ENCODE data around the gene NR3C2. TPM values are rescaled to one million over a fixed set of nuclear protein-coding genes. Genes with fewer than 3 reads are reported as not detected.

Gene NR3C2
- polyA plus RNA-seq, 1 donor from 2014 or later = 0.06 TPM

DNA sequence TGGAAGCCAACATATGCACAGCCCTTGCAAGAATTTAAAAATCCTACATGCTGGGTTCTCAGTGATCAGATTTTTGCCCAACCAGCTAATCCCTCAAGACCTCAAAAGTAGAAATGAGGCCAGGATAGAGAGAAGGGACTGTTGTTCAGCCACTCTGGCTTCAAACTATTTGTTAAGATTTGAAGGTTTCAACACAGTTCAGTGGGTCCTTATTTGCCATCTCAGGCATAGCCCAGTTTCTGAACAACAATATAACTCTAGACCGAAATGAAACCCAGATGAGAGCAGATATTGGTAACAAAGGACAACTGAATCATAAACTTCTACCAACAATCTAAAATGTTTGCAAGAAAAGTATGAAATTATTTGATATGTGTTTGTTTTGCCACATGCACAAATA lies 237.3 kb downstream of the NR3C2 start:
- TF ChIP-seq POLR2AphosphoS5 (IDR thresholded peaks at IDR 0.05) = no peak
- no peak for TF ChIP-seq SMC3 (conservative IDR thresholded peaks at IDR 0.05; ENCODE audit: poor library complexity)
- TF ChIP-seq RAD21 (conservative IDR thresholded peaks at IDR 0.05) = no peak
- Histone ChIP-seq H3K9me2 (ENCODE audit: insufficient read depth, low read length) (no peaks in the 10 kb centered on the region), H4K20me1 (ENCODE audit: insufficient read depth) (no peaks in the 10 kb centered on the region), H3K27me3 (ENCODE audit: insufficient read depth, low read depth, low read length) (peaks cover 71% of the 10 kb centered on the region), H3K9me3 (ENCODE audit: low read length) (no peaks in the 10 kb centered on the region), H3K79me2 (replicated peaks; ENCODE audit: insufficient read depth, low read length) (no peaks in the 10 kb centered on the region), H3K4me3 (ENCODE audit: low read length) (no peak overlapping the region), H3K27ac (ENCODE audit: low read length) (no peak overlapping the region), H3K9ac (ENCODE audit: low read length) (no peak overlapping the region), H3K36me3 (ENCODE audit: insufficient read depth, low read length) (no peaks in the 10 kb centered on the region), H3F3A (ENCODE audit: insufficient read depth, low read length, poor library complexity, severe bottlenecking) (no peaks in the 10 kb centered on the region), H2AFZ (ENCODE audit: low read depth, low read length) (no peak overlapping the region), H3K4me2 (ENCODE audit: low read length) (no peak overlapping the region)

DNA sequence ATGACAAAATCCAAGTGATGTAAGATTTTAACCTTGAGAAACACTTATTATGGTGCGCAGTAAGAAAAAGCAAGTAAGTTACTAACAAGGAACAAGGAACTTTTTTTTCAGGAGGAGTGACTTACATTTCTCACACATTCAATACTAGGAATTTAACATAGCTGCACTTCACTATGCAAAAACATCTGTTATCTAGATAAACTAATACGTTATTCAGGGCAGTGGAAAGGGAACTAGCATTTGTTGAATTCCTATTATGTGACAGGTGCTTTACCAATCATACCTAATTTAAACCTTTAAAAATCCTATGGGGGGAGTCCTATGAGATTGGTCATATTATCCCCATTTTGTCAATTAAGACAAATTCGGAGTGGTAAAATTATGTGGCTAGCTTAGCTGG lies 238.0 kb downstream of the NR3C2 start:
- TF ChIP-seq RAD21 (conservative IDR thresholded peaks at IDR 0.05) (no peak), POLR2AphosphoS5 (IDR thresholded peaks at IDR 0.05) (no peak), EP300 (conservative IDR thresholded peaks at IDR 0.05; ENCODE audit: poor library complexity, severe bottlenecking) (no peak), EZH2 (IDR thresholded peaks at IDR 0.05; ENCODE audit: borderline replicate concordance, insufficient read depth, low read length, poor library complexity, severe bottlenecking) (no peak)
- TF ChIP-seq, protein P1, sequence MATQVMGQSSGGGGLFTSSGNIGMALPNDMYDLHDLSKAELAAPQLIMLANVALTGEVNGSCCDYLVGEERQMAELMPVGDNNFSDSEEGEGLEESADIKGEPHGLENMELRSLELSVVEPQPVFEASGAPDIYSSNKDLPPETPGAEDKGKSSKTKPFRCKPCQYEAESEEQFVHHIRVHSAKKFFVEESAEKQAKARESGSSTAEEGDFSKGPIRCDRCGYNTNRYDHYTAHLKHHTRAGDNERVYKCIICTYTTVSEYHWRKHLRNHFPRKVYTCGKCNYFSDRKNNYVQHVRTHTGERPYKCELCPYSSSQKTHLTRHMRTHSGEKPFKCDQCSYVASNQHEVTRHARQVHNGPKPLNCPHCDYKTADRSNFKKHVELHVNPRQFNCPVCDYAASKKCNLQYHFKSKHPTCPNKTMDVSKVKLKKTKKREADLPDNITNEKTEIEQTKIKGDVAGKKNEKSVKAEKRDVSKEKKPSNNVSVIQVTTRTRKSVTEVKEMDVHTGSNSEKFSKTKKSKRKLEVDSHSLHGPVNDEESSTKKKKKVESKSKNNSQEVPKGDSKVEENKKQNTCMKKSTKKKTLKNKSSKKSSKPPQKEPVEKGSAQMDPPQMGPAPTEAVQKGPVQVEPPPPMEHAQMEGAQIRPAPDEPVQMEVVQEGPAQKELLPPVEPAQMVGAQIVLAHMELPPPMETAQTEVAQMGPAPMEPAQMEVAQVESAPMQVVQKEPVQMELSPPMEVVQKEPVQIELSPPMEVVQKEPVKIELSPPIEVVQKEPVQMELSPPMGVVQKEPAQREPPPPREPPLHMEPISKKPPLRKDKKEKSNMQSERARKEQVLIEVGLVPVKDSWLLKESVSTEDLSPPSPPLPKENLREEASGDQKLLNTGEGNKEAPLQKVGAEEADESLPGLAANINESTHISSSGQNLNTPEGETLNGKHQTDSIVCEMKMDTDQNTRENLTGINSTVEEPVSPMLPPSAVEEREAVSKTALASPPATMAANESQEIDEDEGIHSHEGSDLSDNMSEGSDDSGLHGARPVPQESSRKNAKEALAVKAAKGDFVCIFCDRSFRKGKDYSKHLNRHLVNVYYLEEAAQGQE (IDR thresholded peaks at IDR 0.05; ENCODE audit: borderline replicate concordance) = no peak
- TF ChIP-seq, protein P2, sequence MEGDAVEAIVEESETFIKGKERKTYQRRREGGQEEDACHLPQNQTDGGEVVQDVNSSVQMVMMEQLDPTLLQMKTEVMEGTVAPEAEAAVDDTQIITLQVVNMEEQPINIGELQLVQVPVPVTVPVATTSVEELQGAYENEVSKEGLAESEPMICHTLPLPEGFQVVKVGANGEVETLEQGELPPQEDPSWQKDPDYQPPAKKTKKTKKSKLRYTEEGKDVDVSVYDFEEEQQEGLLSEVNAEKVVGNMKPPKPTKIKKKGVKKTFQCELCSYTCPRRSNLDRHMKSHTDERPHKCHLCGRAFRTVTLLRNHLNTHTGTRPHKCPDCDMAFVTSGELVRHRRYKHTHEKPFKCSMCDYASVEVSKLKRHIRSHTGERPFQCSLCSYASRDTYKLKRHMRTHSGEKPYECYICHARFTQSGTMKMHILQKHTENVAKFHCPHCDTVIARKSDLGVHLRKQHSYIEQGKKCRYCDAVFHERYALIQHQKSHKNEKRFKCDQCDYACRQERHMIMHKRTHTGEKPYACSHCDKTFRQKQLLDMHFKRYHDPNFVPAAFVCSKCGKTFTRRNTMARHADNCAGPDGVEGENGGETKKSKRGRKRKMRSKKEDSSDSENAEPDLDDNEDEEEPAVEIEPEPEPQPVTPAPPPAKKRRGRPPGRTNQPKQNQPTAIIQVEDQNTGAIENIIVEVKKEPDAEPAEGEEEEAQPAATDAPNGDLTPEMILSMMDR (IDR thresholded peaks at IDR 0.05; ENCODE audit: poor library complexity, severe bottlenecking) = no peak
- H3K4me2 ChIP-seq (ENCODE audit: low read length) = no peak overlapping the region

More for the DNA sequence above, 238.0 kb downstream of the NR3C2 start:
- H3K9me2 ChIP-seq (ENCODE audit: insufficient read depth, low read length) = no peaks in the 10 kb centered on the region
- H3K27ac ChIP-seq (ENCODE audit: low read length) = no peak overlapping the region
- H3K27me3 ChIP-seq (ENCODE audit: insufficient read depth, low read depth, low read length) = peaks cover 76% of the 10 kb centered on the region
- no peak overlapping the region for H3K4me3 ChIP-seq (ENCODE audit: low read length)
- H3K79me2 ChIP-seq (replicated peaks; ENCODE audit: insufficient read depth, low read length) = no peaks in the 10 kb centered on the region
- no peaks in the 10 kb centered on the region for H3K36me3 ChIP-seq (ENCODE audit: insufficient read depth, low read length)
- H2AFZ ChIP-seq (ENCODE audit: low read depth, low read length) = no peak overlapping the region
- no peaks in the 10 kb centered on the region for H3F3A ChIP-seq (ENCODE audit: insufficient read depth, low read length, poor library complexity, severe bottlenecking)
- no peaks in the 10 kb centered on the region for H4K20me1 ChIP-seq (ENCODE audit: insufficient read depth)
- no peak overlapping the region for H3K9ac ChIP-seq (ENCODE audit: low read length)
- no peaks in the 10 kb centered on the region for H3K9me3 ChIP-seq (ENCODE audit: low read length)

Measured in neural cell (in vitro differentiated cells).